GM12872 (cell line): ENCODE results near the gene CHDH.

Experiments used
- TF ChIP-seq, protein P1 (sequence below): IDR thresholded peaks from 3 replicates; pipeline ENCODE4 v1.5.1; 2011; ENCODE audit warnings: low read depth, mild to moderate bottlenecking, low read length, moderate library complexity; ENCODE audit not compliant: insufficient read depth

The CHDH gene

DNA sequence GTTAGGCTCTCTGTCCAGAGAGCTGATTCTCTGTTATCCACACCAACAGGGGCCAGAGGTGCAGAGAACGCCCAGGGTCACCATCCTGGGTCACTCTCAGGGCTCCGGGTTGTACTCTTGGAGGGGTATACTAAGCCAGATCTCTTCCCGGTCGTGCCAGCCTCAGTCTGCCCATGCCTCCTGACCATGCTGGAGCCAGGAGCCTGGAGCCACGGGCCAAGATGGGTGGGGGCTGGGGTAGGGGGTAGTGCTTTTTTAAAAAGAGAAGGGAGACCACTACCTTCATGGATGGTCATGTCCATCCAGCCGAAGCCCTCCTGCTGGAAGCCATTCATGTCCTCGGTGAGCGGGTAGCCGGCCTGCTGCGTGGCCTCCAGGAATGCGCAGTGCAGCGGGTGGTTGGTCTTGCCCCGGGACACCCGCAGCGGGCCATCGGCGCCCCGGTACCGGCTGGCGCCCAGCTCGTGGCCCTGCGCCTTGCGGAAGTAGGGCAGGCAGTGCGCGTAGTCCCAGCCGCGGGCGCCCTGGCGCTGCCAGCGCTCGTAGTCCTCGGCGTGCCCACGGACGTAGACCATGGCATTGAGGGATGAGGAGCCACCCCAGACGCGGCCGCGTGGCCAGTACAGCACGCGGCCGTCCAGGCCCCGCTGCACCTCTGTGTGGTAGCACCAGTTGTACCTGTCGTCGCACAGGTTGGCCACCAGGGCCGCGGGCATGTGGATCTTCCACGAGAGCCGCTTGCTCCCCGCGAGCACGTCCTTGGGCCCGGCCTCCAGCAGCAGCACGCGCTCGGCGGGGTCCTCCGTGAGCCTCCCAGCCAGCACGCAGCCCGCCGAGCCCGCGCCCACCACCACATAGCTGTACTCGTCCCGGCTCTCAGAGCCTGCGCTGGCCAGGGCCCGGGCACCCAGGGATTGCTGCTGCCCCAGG is 22.9 kb downstream of the CHDH start:
- TF ChIP-seq, protein P1, sequence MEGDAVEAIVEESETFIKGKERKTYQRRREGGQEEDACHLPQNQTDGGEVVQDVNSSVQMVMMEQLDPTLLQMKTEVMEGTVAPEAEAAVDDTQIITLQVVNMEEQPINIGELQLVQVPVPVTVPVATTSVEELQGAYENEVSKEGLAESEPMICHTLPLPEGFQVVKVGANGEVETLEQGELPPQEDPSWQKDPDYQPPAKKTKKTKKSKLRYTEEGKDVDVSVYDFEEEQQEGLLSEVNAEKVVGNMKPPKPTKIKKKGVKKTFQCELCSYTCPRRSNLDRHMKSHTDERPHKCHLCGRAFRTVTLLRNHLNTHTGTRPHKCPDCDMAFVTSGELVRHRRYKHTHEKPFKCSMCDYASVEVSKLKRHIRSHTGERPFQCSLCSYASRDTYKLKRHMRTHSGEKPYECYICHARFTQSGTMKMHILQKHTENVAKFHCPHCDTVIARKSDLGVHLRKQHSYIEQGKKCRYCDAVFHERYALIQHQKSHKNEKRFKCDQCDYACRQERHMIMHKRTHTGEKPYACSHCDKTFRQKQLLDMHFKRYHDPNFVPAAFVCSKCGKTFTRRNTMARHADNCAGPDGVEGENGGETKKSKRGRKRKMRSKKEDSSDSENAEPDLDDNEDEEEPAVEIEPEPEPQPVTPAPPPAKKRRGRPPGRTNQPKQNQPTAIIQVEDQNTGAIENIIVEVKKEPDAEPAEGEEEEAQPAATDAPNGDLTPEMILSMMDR, result no peak

DNA sequence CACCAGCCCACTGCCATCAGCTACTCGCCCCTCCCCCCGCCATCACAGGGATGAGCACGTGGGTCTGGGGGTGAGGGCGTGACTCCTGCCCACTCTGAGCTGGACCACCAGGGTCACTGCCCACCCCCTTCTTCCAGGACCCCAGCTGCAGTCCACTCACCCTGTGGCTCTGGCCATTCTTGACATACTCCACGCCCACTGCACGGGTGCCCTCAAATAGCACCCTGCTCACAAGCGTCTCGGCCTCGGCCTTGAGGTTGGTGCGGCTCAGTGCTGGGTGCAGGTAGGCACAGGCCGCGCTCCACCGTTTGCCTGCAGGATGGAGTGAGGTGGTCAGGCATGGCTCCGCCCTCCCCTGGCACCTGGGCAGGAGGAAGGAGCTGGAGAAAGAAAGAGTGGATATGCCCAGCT is 23.9 kb downstream of the CHDH start:
- TF ChIP-seq, protein P1, result no peak

DNA sequence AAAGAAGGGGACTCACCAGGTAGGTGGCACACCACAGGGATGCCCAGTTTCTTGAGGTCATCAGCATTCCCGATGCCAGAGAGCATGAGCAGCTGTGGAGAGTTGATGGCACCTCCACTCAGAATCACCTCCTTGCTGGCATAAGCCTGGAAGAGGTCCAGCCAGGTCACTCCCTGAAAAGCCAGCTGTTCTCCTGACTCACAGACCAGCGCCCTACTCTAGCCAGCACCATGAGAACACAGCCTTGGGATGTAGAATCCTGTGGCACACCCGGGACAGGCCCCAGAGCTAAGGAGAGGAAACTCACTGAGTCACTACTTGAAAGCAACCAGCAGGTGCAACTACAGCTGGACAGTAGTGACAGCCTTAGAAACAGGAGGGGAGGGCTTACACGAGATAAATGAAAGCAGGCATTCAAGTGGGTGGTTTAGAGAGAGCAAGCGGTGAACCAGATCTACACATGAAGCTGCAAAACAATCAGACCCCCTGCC is 24.5 kb downstream of the CHDH start:
- TF ChIP-seq, protein P1, result no peak

DNA sequence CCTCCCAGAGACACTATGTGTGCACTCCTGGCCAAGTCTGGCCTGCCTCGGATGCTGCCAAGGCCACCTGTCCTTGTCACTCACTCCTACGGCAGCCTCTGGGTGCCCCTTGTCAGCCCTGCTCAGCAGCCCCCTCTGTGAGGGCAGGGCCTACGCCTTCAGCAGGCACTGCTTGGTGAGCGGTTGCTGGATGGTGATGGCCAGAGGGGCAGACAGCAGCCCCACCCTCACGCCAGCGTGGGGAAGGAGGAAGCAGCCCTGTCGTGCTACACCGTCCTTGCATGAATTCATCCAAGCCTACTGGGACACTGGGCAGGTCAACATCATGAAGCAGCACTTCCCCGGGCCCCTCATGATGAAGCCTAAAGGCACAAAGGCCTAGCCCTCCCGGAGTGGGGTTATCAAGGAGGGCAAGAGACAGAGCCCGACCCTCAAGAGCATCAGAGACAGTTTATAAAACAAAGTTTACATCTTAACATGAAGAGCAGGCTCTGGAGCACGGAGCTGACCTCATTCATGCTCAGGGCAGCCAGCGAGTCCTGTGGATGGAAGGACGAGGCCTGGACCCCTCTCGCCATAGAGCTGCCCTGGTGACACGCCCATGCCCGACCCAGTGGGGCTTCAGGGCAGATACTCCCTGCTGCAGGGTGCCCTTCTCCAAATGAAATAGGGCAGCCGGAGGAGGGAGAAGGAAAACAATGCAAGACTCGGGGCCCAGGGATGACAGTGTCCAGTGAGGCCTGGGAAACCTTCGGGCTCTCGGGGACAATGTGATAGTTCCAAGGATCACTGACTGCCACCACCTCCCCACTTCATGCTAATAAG is 25.3 kb downstream of the CHDH start:
- TF ChIP-seq, protein P1, result no peak

DNA sequence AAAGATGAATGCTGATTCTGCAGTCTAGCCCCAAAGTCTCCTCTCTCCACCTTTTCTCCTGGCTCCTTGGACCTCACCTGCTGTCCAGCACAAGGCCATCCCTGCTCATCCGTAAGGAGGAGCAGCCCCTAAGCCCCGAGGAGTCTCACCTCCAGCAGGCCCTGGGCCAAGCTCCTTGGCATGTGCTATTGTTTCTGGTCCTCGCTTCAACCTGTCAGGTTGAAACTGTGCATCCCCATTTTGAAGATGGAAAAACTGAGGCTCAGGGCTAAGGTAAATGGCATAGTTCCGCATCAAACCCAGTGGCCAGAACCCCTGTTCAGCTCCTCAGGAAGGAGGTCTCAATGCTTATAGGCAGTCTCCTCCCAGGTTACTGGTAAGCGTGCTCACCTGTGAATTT is 26.1 kb downstream of the CHDH start:
- TF ChIP-seq, protein P1, result no peak

DNA sequence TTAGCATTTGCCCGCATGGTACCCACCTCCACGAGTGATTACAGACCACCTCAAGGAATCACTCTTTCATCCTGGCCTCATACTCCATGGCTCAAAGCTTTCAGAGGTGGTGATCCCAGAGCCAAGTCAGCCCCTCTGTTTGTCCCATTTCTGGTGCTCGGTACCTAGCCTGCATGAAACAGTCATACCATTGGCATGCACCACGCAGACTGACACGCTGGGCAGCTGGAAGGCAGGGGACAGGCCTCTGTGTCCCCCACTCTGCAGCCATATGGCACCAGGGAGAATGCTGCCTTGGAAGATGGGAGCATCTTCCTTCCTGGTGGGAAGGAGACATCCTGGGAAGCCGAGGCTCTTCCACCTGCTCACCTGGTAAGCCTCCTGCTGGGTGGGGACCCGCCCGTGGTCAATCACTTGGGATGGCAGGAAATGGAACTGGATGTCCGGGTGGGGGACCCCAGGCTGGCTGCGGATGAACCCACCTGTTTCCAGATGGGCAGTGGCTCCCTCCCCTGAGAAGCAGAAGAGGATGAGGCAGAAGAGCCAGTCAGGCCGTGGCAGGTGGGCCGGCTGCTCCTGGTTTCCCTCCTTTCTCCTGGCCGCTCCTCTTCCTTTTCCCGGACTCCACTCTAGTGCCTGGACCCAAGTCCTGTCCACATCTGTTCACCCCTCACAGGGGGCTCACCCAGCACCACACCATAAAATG is 26.9 kb downstream of the CHDH start:
- TF ChIP-seq, protein P1, result no peak
